Measurements from ENCODE around the gene TMED7. TPM values are rescaled to one million over a fixed set of nuclear protein-coding genes. Genes with fewer than 3 reads are reported as not detected.
"Not testable (repeated sequence)": the region's sequence is repeated elsewhere in the genome, so short reads cannot be mapped to it uniquely, and the experiment has no call there.

Gene TMED7
- total RNA-seq, 2 donors from 2014 or later, result 127 to 146 TPM

DNA sequence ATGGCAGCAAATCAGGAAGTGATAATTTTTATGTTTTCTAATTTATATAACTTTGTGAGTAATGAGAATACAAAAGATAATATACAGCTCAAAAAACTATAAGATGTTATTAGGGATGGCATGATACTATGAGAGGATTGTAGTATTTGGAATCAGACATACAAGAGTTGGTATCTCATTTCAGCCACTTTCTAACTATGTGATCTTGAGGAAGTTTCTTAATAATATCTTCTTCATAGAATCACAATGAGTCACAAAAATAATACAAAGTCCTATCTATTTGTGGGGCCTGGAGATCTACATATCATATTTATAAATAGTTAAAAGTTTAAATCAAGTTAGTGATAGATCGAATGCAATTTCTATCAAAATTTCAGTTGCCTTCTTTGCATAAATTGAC is 23.7 kb upstream of the TMED7 start:
- TF ChIP-seq, protein P1, sequence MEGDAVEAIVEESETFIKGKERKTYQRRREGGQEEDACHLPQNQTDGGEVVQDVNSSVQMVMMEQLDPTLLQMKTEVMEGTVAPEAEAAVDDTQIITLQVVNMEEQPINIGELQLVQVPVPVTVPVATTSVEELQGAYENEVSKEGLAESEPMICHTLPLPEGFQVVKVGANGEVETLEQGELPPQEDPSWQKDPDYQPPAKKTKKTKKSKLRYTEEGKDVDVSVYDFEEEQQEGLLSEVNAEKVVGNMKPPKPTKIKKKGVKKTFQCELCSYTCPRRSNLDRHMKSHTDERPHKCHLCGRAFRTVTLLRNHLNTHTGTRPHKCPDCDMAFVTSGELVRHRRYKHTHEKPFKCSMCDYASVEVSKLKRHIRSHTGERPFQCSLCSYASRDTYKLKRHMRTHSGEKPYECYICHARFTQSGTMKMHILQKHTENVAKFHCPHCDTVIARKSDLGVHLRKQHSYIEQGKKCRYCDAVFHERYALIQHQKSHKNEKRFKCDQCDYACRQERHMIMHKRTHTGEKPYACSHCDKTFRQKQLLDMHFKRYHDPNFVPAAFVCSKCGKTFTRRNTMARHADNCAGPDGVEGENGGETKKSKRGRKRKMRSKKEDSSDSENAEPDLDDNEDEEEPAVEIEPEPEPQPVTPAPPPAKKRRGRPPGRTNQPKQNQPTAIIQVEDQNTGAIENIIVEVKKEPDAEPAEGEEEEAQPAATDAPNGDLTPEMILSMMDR (IDR thresholded peaks at IDR 0.05), result no peak
- Histone ChIP-seq H3K4me1 (no peaks in the 10 kb centered on the region), H3K36me3 (no peaks in the 10 kb centered on the region), H3K27me3 (no peaks in the 10 kb centered on the region), H3K4me3 (no peak overlapping the region), H3K27ac (no peak overlapping the region), H3K9me3 (no peaks in the 10 kb centered on the region), H3K9ac (ENCODE audit: low read depth in 2 of 2, low read length in 2 of 2) (no peak overlapping the region)
- intact Hi-C loops (cut with DNase I), result no loop called here
- DNase-seq, result no peak

DNA sequence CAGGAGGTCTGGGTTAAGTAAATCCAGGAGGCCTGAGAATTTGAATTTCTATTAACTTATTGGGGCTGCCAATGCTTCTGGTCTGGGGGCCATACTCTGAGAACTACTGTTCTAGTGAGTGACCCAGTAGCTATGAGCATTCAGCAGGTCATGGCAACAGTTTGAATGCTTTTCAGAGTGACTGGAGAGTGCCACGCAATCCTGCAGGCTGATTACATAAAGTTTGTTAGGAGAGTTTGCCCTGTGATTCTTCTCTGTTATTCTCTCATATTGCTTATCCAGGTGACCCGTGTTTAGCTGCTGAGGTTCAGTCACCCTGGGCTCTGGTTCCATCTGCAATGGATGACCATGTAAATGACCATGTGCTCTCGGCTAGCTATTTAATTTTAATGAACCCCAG is 22.2 kb upstream of the TMED7 start:
- intact Hi-C loops (cut with DNase I), result no loop called here
- no peaks in the 10 kb centered on the region for H3K9me3 ChIP-seq
- no peak for DNase-seq
- H3K4me3 ChIP-seq, result no peak overlapping the region
- no peaks in the 10 kb centered on the region for H3K36me3 ChIP-seq
- H3K27me3 ChIP-seq, result no peaks in the 10 kb centered on the region
- no peak overlapping the region for H3K27ac ChIP-seq
- TF ChIP-seq, protein P1 (IDR thresholded peaks at IDR 0.05), result no peak
- H3K9ac ChIP-seq (ENCODE audit: low read depth in 2 of 2, low read length in 2 of 2), result no peak overlapping the region
- no peaks in the 10 kb centered on the region for H3K4me1 ChIP-seq

DNA sequence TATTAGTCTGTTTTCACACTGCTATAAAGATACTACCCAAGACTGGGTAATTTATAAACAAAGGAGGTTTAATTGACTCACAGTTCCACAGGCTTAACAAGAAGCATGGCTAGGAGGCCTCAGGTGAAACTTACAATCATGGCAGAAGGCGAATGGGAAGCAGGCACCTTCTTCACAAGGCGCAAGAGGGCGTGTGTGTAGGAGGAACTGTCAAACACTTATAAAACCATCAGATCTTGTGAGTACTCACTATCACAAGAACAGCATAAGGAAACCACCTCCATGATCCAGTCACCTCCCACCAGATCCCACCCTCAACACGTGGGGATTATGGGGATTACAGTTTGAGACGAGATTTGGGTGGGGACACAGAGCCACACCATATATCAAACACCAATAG is 19.6 kb upstream of the TMED7 start:
- H3K9me3 ChIP-seq; intact Hi-C loops (cut with DNase I); DNase-seq; H3K27me3 ChIP-seq; H3K36me3 ChIP-seq; H3K4me3 ChIP-seq; H3K4me1 ChIP-seq; H3K9ac ChIP-seq (ENCODE audit: low read depth in 2 of 2, low read length in 2 of 2); H3K27ac ChIP-seq: not testable (repeated sequence)

DNA sequence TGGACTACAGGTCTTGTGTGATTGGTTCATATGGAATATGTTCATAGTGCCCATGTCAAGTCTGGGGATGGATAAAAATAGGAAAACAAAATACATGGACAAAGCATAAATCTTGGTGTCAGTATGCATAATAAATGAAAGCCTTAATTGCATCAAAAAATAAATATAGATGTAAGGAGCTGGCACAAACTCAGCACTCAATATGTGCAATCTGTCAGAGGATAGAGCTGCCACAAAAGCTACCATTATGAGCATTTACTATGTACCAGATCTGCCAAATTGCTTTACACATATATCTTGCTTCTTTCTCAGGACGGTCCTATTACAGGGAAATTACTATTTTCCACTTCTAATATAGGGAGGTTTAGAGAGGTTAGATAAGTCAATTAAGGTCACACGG is 18.2 kb upstream of the TMED7 start:
- no peaks in the 10 kb centered on the region for H3K9me3 ChIP-seq
- TF ChIP-seq, protein P1 (IDR thresholded peaks at IDR 0.05), result no peak
- no peak for DNase-seq
- no peak overlapping the region for H3K4me3 ChIP-seq
- H3K27me3 ChIP-seq, result no peaks in the 10 kb centered on the region
- intact Hi-C loops (cut with DNase I), result no loop called here
- H3K4me1 ChIP-seq, result no peaks in the 10 kb centered on the region
- no peaks in the 10 kb centered on the region for H3K36me3 ChIP-seq
- H3K27ac ChIP-seq, result no peak overlapping the region
- no peak overlapping the region for H3K9ac ChIP-seq (ENCODE audit: low read depth in 2 of 2, low read length in 2 of 2)

DNA sequence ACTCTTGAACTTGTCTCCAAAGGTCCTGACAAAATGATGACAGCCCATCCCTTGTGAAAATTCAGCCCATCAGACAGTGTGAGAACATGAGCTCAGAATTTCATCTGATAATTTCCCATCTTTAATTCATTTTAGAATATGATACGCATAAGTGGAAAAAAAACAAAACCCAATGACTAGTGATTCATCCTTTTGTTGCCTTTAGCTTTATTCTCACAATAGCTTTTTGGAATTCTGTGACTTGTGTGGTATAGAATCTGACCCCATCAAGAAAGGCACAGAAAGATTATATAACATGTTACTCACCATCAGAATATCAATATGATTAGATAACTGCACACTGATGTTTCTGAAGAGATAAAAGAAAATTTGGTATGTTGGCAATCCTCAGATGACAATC is 16.1 kb upstream of the TMED7 start:
- Histone ChIP-seq H3K9ac (ENCODE audit: low read depth in 2 of 2, low read length in 2 of 2) (no peak overlapping the region), H3K36me3 (no peaks in the 10 kb centered on the region), H3K9me3 (no peaks in the 10 kb centered on the region), H3K4me1 (no peaks in the 10 kb centered on the region), H3K27ac (no peak overlapping the region), H3K4me3 (no peak overlapping the region), H3K27me3 (no peaks in the 10 kb centered on the region)
- TF ChIP-seq, protein P1 (IDR thresholded peaks at IDR 0.05), result no peak
- DNase-seq, result no peak
- intact Hi-C loops (cut with DNase I), result no loop called here

DNA sequence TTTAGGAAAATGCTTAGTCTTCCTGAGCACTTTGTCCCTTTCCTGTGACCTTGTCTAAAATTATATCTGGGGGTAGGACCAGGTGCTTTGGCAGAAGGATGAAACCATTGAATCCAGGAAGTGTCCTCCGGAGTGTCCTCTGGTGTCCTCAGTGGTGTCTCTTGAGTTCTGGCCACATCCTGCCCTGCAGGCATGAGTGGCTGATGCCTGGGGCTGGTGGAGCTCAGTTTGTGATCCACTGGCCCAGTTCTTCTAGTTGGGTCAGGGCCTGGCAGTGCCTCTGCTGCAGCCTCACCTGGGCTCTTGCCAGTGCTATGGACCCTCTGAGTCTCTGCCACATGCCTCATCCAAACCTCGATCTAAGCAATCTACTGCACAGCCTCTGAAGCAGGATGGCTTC is 14.4 kb upstream of the TMED7 start:
- no peaks in the 10 kb centered on the region for H3K9me3 ChIP-seq
- H3K27ac ChIP-seq, result no peak overlapping the region
- intact Hi-C loops (cut with DNase I), result no loop called here
- DNase-seq, result no peak
- TF ChIP-seq, protein P1 (IDR thresholded peaks at IDR 0.05), result no peak
- H3K9ac ChIP-seq (ENCODE audit: low read depth in 2 of 2, low read length in 2 of 2), result no peak overlapping the region
- no peaks in the 10 kb centered on the region for H3K4me1 ChIP-seq
- H3K36me3 ChIP-seq, result no peaks in the 10 kb centered on the region
- no peak overlapping the region for H3K4me3 ChIP-seq
- H3K27me3 ChIP-seq, result no peaks in the 10 kb centered on the region

All from colonic mucosa (tissue), 4 donors.